Erythroblast (primary cell): ENCODE results near the gene EGLN1.

Source experiments
- GATA1 ChIP-seq: IDR thresholded peaks from 2 replicates; pipeline ENCODE4 v1.6.1; 2011; ENCODE audit warnings: low read depth, mild to moderate bottlenecking, control low read depth, low read length, moderate library complexity
- POLR2A ChIP-seq: IDR thresholded peaks from 2 replicates; pipeline ENCODE4 v1.6.1; 2011; ENCODE audit warnings: mild to moderate bottlenecking, low read length

DNA sequence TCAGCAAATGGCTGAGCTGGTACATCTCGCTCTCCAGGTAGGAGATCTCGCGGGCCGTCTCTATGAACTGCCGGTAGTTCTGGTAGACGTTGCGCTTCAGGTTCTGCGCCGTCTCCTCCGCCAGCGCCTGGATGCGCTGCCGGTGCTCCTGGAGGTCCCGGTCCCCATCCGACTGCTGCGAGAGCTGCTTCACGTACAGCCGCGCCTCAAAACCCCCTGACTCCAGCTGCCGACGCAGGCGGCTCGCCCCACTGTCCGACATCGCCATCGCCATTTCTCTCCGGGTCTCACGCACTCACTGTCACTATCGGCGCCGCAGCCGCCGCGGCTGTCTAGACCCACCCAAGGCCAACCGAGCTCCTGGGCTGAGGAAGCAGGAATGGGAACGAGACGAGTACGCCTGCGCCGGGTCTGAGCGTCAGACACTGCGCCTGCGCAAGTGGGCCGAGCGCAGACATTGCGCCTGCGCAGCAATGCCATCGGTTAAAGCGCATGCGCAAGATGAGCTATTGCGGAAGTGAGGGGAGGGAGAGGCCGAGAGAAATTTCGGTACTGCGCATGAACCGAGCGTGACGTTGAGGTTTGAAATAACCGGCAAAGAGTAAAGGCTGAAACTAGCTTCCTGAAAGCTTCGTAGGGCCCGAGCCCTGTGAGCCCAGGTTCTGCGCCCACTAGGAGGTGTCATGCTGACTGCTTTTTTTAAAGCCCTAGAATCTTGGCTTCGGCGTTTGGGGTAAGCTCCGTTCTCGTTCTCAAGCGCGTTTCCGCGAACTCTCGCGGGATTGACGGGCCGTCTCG is 84.4 kb downstream of the EGLN1 start, which contains the start of gene EXOC8:
- TF ChIP-seq POLR2A (peak; percentile 96), GATA1 (no peak)
